Measurements from ENCODE around the gene HEG1.

- TF ChIP-seq CTCF (IDR thresholded peaks at IDR 0.05; ENCODE audit: insufficient read depth, low read length) (no peak), SPI1 (IDR thresholded peaks at IDR 0.05; ENCODE audit: borderline replicate concordance, low read depth) (no peak), GABPA (IDR thresholded peaks at IDR 0.05; ENCODE audit: low read depth) (no peak), REST (IDR thresholded peaks at IDR 0.05; ENCODE audit: insufficient replicate concordance, low read depth) (no peak), POLR2AphosphoS5 (IDR thresholded peaks at IDR 0.05; ENCODE audit: low read depth) (no peak)
Observed at GRCh38 chr3:124964387-124964786, 91.4 kb downstream of the HEG1 start.

Measured in HL-60 (cell line).